ENCODE measurements around the gene NFKBIL1.
A peak's percentile ranks its signal among the peaks of the same experiment; 100 is the strongest.
"Not testable (repeated sequence)": the region's sequence is repeated elsewhere in the genome, so short reads cannot be mapped to it uniquely, and the experiment has no call there.

The NFKBIL1 gene

GRCh38 chr6:31581434-31582229, 34.2 kb downstream of the NFKBIL1 start:
- peak; percentile 51 for DNase-seq (ENCODE audit: low spot score)

DNA sequence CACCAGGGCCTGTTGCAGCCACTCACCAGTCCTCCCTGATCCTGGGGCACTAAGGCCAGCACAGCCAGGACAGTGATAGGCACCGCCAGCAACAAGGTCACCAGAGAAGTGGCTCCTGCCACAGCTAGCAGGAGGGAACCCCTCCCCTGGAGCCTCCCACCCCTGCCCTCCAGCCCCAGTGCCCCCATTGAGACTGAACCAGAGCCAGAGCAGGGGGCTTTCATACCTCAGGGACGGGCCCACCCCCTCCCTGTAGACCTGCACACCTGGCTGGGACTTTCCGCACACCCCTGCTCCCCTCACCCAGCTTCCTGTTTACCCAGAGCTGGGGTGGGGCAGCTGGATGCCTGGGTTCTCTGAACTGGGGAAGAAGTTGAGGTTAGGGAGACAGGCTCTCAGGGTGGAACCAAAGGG, 34.8 kb downstream of the NFKBIL1 start, which contains the start of gene LTB:
Gene LTB (minus strand): TSS at position 195 of the 414 bp plus-strand sequence. CDS start 7 bp downstream, at position 188.
- no peak for DNase-seq (ENCODE audit: low spot score)

DNA sequence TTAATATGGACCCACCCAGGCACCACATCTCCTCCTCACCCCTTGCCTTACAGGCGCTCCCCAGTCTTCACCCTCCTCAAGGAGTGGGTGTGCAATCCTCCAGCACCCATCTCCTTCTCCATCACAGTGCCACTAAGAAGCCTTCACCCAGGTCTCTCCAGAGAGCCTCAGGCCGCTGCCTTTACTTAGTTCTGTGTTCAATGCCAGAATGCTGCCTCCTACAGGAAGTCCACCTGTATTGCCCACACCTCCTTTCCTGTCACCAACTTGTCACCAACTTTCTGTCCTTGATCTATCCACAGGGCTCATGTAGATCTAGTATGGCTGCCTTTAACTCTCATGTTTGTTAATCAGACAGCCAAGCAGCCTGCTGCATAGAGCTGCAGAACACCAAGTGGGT, 38.1 kb downstream of the NFKBIL1 start:
- DNase-seq (ENCODE audit: low spot score): no peak

- DNase-seq (ENCODE audit: low spot score): no peak
Measured at GRCh38 chr6:31586008-31586407, 38.6 kb downstream of the NFKBIL1 start, which contains the start of gene LST1. LST1 (plus strand) TSS chr6:31586277; CDS start chr6:31587300, 1,023 bp downstream.

DNA sequence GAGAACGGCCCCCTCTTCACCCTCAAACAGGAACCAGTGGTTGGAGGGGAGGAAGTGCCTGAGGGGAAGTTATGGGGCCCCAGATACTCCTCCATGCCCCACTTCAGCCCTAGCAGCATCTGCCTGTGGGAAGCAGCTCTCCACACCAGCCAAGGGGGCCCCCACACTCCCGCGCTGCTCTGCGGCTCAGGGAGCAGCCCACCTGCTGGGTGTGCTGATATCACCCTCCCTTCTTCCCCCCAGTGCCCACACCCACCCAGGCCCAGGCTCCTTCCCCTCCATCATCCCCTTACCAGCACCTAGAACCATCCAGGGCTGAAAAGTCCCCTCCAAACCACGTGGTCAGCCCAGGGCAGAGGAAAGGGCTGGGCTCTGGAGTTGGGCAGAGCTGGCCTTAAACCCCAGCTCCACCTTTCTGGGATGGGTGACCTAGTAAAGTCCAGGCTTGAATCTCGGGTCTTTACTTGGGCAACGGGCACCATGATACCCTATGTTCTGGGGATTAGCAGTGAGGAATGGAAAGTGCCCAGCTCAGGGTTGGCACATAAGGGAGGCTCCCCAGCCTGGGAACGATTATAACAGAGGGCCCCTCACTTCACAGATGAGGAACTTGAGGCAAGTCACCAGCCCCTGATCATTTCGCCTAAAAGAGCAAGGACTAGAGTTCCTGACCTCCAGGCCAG, 39.3 kb downstream of the NFKBIL1 start:
- no peak for DNase-seq (ENCODE audit: low spot score)

GRCh38 chr6:31587791-31588777, 40.7 kb downstream of the NFKBIL1 start:
- no peak for DNase-seq (ENCODE audit: low spot score)

- no peak for DNase-seq (ENCODE audit: low spot score)
Measured at GRCh38 chr6:31588871-31589650, 41.7 kb downstream of the NFKBIL1 start.

DNA sequence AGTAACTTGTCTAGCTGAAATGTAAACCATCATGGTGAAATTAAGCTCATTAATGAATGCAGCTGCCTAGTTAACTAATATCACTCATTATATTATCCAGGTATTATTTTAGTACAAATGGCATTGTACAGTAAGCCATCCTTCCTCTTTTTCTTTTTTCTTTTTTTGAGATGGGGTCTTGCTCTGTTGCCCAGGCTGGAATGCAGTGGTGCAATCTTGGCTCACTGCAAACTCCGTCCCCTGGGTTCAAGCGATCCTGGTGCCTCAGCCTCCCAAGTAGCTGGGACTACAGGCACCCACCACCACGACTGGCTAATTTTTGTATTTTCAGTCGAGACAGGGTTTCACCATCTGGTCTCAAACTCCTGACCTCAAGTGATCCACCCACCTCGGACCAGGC, 43.3 kb downstream of the NFKBIL1 start:
- DNase-seq (ENCODE audit: low spot score): not testable (repeated sequence)

GRCh38 chr6:31592396-31592771, 45.0 kb downstream of the NFKBIL1 start:
- DNase-seq (ENCODE audit: low spot score): no peak

GRCh38 chr6:31597006-31597405, 49.6 kb downstream of the NFKBIL1 start:
- no peak for DNase-seq (ENCODE audit: low spot score)

- no peak for DNase-seq (ENCODE audit: low spot score)
Measured at GRCh38 chr6:31607317-31607716, 59.9 kb downstream of the NFKBIL1 start.
